HG03066 (cell line): Measurements from ENCODE around the gene AKT3.

Source experiments
- ATAC-seq: cut with Tn5 transposase; IDR thresholded peaks from one replicate; pipeline ENCODE4 v1.9.1; 2021; ENCODE audit warnings: low read depth; ENCODE audit not compliant: unreplicated experiment

The AKT3 gene

DNA sequence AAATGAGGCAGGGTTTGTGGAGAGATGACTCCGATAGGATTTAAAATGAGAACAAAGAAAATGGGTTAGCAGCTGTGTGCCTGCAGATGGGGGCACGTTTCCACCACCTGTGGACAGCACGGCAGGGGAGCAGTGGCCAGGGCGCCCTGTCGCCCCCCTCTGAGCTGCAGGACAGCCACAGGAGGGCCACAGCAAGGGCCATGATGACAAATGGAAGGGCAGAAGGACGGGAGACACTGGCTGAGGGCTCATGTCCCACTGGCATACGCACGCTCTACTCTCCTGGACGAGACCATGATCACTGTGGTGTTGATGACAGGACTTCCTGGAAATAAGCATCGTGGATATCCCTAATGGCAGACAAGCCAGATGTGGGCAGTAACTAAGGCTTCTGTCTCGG, 353.2 kb downstream of the AKT3 start:
- ATAC-seq, result no peak

- ATAC-seq, result no peak
Measured at GRCh38 chr1:243496187-243496646, 353.8 kb downstream of the AKT3 start.

- ATAC-seq, result no peak
Measured at GRCh38 chr1:243495442-243496186, 354.4 kb downstream of the AKT3 start.

- ATAC-seq, result no peak
Measured at GRCh38 chr1:243494741-243495431, 355.2 kb downstream of the AKT3 start.

GRCh38 chr1:243493156-243494129, 356.6 kb downstream of the AKT3 start:
- no peak for ATAC-seq

DNA sequence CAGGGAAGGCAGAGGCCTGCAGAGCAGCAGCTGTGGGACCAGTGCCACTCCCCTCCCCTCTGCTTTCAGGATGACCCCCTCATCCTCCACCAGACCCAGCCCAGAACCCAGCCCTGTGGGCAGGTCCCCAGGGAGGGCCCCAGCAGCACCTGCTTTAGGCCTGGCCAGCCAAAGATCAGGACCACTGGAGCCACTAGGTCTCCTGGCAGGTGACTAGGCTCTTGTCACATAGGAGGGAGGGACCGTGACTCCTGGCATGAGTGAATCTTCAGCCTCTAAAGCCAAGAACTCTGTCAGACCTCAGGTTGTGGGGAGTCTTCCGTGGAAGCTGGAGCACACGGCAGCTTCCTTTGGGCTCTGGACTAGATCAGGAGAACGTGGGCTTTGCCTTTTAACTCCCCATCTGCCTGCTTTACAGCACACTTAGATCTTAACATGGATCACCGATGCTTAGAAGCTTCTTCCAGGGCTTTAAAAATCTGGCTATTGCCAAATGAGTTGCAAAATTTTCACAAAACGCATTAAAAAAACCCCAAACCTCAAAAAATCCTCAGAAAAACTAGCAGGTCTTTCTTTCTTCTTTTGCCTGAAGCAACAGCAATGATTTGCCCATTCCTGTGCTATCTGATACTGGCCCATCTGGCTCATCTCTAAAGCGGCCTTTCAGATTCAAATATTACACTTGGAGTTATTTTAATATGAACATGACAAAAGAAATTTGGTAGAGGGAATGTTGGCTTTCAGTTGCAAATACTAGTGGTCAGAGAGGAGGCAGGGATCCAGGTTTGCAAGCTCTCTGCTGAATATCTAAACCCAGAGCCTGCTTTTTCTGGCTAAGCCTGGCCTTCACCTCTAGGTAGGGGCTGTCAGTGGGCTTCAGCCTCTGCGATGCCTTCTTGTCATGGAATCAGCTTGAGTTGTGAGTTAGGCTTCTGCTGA, 359.0 kb downstream of the AKT3 start:
- ATAC-seq, result no peak

GRCh38 chr1:243489681-243490546, 360.1 kb downstream of the AKT3 start:
- ATAC-seq, result no peak

DNA sequence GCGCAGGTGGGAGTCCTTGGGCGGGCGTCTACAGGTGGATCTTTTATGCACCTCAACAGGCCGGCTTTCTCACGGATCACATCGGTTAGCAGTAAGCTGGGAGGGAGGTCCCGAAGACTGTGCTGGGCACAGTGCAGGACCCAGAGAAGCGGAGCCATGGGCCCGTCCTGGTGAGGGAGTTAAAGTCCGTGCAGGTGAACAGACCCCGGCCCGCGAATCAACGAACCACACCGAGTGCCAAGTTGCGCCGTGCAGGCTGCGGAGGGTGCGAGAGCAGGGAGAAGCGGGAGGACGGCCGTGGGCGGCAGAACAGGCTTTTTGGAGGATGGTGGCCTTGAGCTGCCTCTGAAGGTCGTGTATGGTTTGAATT, 360.9 kb downstream of the AKT3 start:
- ATAC-seq, result no peak

- no peak for ATAC-seq
Measured at GRCh38 chr1:243488459-243489157, 361.4 kb downstream of the AKT3 start.

GRCh38 chr1:243487649-243488227, 362.3 kb downstream of the AKT3 start:
- no peak for ATAC-seq

GRCh38 chr1:243487036-243487648, 362.9 kb downstream of the AKT3 start:
- no peak for ATAC-seq

DNA sequence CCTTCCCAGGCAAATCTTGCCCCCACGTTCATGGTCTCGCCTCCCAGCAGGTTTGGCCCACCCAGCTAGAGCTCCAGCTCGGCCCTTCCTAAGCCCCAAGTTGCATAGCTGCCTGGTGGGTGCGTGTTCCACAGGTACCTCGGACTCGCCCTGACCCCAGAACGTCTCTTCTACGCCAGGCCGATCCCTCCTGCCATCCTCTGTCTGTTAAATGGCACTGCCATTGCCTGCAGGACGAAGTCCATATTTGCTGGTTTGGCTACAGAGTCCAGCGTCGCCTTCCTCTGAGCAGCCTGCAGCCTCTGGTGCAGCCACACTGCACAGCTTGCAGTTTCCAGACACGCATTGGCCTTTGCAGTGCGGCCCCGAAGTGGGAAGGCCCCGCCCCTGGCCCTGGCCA, 366.1 kb downstream of the AKT3 start:
- no peak for ATAC-seq

GRCh38 chr1:243483071-243483771, 366.8 kb downstream of the AKT3 start:
- ATAC-seq, result no peak

DNA sequence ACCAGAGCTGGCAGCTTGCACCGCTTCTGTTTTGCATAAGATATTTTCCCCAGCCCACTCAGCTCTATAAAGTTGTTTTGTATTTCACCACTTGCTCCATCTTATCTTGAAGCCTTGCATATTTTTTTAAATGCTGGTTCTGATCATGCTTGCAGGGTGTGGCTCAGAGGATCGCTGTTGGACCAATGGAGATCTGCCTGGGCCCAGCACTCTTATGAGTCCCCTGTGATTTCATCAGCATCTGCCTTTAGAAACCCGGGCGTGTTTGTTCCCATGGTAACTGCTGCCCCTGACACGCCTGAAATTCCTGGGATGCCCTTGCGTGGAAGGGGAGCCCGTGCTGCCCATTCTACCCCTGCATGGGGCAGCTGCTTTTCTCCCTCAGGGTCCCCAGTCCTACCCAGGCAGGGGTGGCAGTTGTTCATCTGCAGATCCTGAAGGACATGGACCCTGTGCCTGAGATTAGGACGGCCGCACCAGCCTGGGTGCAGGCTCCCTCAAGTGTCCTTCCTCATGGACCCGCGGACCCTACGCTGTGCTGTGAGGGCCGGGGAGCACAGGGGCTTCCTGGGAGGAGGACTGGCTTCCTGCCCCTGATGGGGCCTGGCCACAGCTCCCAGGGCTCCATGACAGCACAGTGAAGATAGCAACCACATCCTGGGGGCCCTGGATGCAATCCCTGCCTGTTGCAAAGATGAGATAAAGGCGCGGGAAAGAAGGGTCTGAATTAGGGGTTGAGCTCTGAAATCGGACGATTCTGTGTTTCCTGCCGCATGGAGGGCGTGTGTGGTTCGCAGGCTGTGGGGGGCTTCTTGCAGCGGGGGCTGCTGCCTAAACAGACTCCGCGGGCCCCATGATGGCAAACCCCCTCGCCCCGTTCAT, 367.7 kb downstream of the AKT3 start:
- no peak for ATAC-seq

GRCh38 chr1:243481101-243481500, 368.9 kb downstream of the AKT3 start:
- no peak for ATAC-seq

DNA sequence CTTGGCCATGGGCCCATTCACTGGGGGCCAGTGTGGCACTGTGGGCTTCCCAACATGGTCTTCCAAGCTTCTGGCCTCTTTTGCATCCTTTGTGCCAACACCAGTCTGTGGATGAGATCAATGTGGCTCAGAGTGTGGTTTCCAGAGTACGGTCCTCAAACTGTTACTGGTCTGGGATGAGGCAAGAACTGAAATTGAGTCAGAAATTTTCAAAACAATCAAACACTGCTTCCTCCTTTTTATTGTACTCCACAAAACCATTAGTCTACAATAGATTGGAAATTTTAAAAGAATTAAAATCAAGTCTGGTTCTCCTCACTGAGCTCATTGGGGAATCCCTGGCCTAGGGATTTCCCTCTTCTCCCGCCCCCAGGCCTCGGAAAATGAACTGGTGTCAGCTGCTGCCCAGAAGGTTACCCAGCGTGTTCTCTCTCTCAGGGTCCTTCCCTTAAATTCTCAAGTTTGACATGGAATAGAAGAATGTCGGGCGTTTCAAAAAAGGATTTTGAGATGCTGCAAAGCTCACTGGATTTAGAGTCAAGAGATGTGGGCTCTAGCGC, 372.2 kb downstream of the AKT3 start:
- no peak for ATAC-seq
